ENCODE data around the gene SLC25A31.

SLC25A31 gene

DNA sequence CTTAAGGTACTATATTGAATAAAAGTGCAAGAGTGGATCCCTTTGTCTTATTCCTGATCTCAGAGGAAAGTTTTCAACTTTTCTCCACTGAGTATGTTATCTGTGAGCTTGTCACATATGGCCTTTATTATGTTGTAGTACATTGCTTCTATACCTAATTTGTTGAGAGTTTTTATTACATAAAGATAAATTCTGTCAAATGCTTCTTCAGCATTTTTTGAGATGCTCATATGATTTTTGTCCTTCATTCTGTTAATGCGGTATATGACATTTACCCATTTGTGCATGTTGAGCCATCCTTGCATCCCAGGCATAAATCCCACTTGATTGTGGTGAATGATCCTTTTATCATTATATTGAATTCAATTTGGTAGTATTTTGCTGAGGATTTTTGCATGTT lies 11.0 kb downstream of the SLC25A31 start:
- no peak for FAIRE-seq
- DNase-seq (ENCODE audit: insufficient read length), result no peak
- TF ChIP-seq POLR2AphosphoS5 (IDR thresholded peaks at IDR 0.05; ENCODE audit: low read depth, low read length), result no peak
- no peak for TF ChIP-seq POLR2A (IDR thresholded peaks at IDR 0.05; ENCODE audit: low read depth, low read length)
- TF ChIP-seq TAF1 (IDR thresholded peaks at IDR 0.05; ENCODE audit: borderline replicate concordance, low read depth, low read length), result no peak

DNA sequence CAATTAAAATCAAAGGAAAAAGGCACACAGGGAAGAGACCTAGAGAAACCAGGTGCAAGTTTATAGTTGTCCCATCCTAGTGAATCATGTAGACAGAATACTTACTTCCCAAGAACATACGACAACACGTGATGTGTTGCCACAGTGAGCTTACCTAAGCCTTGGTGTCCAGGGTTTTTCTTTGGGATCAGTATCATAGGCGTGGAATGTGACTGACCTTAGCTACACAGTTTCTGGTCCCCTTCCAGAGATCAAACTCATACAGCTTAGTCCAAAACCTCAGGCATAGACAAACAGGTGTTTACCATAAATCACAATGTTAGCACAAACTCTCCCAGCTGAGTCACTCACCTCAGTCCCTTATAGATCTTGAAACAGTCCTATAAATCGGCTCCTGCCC lies 17.7 kb downstream of the SLC25A31 start:
- TF ChIP-seq POLR2AphosphoS5 (IDR thresholded peaks at IDR 0.05; ENCODE audit: low read depth, low read length) (no peak), TAF1 (IDR thresholded peaks at IDR 0.05; ENCODE audit: borderline replicate concordance, low read depth, low read length) (no peak)
- DNase-seq (ENCODE audit: insufficient read length) (no peak), FAIRE-seq (no peak)

DNA sequence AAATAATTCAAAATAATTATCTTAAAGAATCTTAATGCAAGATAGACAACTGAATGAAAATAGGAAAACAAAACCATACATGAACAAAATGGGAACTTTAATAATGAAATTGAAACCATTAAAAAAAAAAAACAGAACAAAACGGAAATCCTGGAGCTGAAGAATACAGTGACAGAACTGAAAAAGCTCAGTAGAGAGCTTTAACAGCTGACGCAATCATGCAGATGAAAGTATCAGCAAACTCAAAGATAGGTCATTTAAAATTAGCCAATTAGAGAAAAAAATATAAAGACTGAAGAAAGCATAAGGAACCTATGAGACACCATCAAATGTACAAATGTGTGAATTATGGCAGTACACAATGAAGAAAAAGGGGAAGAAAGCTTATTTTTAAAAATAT lies 18.8 kb downstream of the SLC25A31 start:
- FAIRE-seq (no peak), DNase-seq (ENCODE audit: insufficient read length) (no peak)
- no peak for TF ChIP-seq POLR2A (IDR thresholded peaks at IDR 0.05; ENCODE audit: low read depth, low read length)
- no peak for TF ChIP-seq TAF1 (IDR thresholded peaks at IDR 0.05; ENCODE audit: borderline replicate concordance, low read depth, low read length)

DNA sequence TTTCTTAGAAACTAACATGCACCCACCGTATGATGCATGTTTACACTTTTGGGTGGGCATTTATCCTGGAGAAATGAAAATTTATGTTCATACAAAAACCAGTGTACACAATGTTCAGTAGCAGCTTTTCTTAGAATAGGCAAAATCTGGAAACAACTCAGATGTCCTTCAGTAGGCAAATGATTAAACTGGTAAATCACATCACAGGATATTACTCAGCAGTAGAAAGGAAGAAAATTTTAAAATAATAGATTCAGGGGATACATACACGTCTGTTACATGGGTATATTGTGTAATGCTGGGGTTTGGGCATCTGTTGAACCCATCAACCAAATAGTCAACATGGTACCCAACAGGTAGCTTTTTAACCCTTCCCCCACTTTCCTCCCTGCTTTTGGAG lies 26.7 kb downstream of the SLC25A31 start:
- FAIRE-seq (no peak), DNase-seq (ENCODE audit: insufficient read length) (no peak)
- TF ChIP-seq POLR2A (IDR thresholded peaks at IDR 0.05; ENCODE audit: low read depth, low read length) (no peak), TAF1 (IDR thresholded peaks at IDR 0.05; ENCODE audit: borderline replicate concordance, low read depth, low read length) (no peak), POLR2AphosphoS5 (IDR thresholded peaks at IDR 0.05; ENCODE audit: low read depth, low read length) (no peak)

DNA sequence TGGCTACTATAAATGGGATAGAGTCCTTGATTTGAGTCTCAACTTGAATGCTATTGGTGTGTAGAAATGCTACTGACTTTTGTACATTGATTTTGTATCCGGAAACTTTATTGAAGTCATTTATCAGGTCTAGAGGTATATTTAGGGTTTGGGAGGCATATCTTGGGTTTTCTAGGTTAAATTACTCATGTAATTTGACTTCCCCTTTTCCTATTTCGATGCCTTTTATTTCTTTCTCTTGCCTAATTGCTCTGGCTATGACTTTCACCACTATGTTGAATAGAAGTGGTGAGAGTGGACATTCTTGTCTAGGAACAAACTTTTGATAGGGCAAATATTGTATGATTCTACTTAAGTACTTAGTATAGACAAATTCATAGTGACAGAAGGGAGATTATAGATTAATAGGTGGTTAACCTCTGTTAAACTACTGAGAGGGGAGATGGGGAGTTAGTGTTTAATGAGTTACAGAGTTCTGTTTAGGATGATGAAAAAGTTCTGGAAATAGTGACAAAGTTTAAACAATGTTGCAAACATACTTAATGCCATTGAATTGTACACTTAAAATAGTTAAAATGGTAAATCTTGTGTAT lies 29.1 kb downstream of the SLC25A31 start:
- FAIRE-seq (no peak), DNase-seq (ENCODE audit: insufficient read length) (no peak)
- TF ChIP-seq POLR2AphosphoS5 (IDR thresholded peaks at IDR 0.05; ENCODE audit: low read depth, low read length), result no peak
- no peak for TF ChIP-seq TAF1 (IDR thresholded peaks at IDR 0.05; ENCODE audit: borderline replicate concordance, low read depth, low read length)
- TF ChIP-seq POLR2A (IDR thresholded peaks at IDR 0.05; ENCODE audit: low read depth, low read length), result no peak

DNA sequence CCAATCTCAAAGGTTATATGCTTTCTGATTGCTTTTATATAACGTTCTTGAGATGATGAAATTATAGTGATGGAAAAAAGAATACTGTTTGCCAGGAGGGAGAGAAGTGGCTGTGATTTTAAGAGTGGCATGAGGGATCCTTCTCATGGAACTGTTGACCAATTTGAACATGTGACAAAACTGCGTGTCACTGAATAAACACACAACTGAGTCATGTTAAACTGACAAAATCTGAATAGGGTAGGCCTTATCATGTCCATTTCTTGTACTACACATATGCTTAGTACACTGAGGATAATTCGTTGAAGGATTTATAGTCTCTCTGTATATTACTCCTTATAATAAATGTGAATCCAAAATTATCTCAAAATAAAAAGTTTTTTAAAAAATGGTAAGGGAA lies 29.7 kb downstream of the SLC25A31 start:
- DNase-seq (ENCODE audit: insufficient read length), result no peak

DNA sequence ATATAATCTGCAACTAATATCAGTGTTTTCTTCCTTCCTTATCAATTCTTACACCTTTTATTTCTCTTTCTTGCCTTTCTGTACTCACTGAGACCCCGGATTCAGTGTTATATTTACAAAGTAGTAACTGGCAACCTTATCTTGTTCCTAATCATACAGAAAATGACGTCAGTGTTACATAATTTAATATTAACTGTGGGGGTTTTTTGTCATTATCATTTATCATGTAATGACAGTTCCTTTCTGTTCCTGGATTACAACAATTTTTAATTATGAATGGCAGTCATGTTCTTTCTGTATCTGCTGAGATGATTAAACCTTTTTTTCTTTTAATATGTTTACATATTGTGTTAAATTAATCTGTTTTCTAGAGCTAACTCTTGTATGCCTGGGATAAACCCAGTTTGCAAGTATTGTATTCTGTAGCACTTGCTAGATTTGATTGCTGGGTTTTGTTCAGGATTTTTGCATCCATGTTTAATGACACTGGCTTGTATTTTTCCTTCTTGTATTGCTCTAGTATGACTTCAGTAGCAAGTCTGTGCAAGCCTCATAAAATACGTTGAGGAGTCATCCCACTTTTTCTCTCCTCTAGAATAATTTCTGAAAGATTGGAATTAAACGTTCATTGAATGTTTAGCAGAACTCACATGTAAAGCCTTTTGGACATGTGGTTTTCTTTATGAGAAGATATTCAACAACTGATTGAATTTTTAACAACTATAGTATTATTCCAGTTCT lies 41.5 kb downstream of the SLC25A31 start:
- DNase-seq (ENCODE audit: insufficient read length) (no peak), FAIRE-seq (no peak)
- TF ChIP-seq POLR2A (IDR thresholded peaks at IDR 0.05; ENCODE audit: low read depth, low read length), result no peak
- no peak for TF ChIP-seq TAF1 (IDR thresholded peaks at IDR 0.05; ENCODE audit: borderline replicate concordance, low read depth, low read length)
- no peak for TF ChIP-seq POLR2AphosphoS5 (IDR thresholded peaks at IDR 0.05; ENCODE audit: low read depth, low read length)

More for the DNA sequence above, 29.7 kb downstream of the SLC25A31 start:
- TF ChIP-seq POLR2AphosphoS5 (IDR thresholded peaks at IDR 0.05; ENCODE audit: low read depth, low read length), result no peak
- no peak for TF ChIP-seq TAF1 (IDR thresholded peaks at IDR 0.05; ENCODE audit: borderline replicate concordance, low read depth, low read length)
- no peak for TF ChIP-seq POLR2A (IDR thresholded peaks at IDR 0.05; ENCODE audit: low read depth, low read length)
- FAIRE-seq, result no peak

DNA sequence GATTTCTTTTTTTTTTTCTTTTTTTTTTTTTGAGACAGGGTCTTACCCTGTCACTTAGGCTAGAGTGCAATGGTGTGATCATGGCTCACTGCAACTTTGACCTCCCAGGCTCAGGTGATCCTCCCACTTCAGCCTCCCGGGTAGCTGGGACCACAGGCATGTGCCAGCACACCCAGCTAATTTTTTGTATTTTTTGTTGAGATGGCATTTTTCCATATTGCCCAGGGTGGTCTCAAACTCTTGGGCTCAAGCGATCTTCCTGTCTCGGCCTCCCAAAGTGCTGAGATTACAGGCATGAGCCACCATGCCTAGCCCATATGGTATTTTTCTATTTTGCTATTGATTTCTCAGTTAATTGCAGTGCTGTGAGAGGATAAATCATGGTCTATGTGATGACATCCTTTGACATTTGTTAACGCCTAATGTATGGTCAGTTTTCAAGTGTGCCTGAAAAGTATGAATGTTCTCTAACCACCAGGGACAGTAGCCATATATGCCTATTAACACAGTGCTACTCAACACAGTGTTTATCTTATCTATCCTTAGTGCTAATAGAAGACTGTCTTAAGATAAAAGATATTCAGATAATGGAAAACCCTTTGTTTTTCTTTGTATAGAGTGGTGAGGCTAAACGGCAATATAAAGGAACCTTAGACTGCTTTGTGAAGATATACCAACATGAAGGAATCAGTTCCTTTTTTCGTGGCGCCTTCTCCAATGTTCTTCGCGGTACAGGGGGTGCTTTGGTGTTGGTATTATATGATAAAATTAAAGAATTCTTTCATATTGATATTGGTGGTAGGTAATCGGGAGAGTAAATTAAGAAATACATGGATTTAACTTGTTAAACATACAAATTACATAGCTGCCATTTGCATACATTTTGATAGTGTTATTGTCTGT lies 42.8 kb downstream of the SLC25A31 start:
- DNase-seq (ENCODE audit: insufficient read length), result no peak
- TF ChIP-seq TAF1 (IDR thresholded peaks at IDR 0.05; ENCODE audit: borderline replicate concordance, low read depth, low read length) (no peak), POLR2AphosphoS5 (IDR thresholded peaks at IDR 0.05; ENCODE audit: low read depth, low read length) (no peak), POLR2A (IDR thresholded peaks at IDR 0.05; ENCODE audit: low read depth, low read length) (no peak)
- FAIRE-seq, result no peak

DNA sequence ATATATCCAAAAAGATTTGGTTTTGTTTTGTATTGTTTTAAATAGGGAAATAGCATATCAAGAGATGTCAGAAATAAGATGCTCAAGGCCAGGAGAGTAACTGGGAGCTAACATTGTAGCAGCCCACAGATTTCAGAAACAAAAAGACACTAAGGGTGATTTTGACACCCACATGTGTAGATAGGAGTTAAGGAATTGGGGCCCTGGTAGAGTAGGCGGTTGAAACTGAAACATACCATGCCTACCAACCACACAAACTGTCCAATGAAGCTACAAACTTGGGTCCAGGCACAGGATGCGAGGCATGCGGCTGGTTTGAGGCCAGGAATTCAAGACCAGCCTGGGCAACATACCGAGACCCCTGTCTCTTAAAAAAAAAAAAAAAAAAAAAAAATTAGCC lies 45.6 kb downstream of the SLC25A31 start:
- FAIRE-seq (no peak), DNase-seq (ENCODE audit: insufficient read length) (no peak)
- no peak for TF ChIP-seq TAF1 (IDR thresholded peaks at IDR 0.05; ENCODE audit: borderline replicate concordance, low read depth, low read length)
- TF ChIP-seq POLR2AphosphoS5 (IDR thresholded peaks at IDR 0.05; ENCODE audit: low read depth, low read length), result no peak
- no peak for TF ChIP-seq POLR2A (IDR thresholded peaks at IDR 0.05; ENCODE audit: low read depth, low read length)

DNA sequence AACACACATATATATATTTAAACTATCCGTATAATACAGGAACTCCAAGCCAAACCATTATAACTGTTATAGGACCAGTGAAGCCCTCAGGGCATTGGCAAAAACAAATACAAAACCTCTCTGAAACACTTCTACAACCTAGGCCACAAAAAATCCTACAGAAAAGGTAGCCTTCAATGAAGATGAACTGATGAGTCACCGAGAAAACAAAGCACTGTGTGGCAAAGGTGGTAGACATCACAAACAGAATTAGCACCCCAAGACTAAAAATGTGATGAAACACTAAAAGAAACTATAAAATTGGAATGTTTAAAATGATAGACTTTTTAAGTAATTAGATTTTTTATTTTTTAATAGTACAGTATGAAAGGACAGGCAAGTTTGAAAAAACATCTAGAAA lies 46.4 kb downstream of the SLC25A31 start:
- FAIRE-seq, result no peak
- DNase-seq (ENCODE audit: insufficient read length), result no peak
- TF ChIP-seq POLR2AphosphoS5 (IDR thresholded peaks at IDR 0.05; ENCODE audit: low read depth, low read length) (no peak), POLR2A (IDR thresholded peaks at IDR 0.05; ENCODE audit: low read depth, low read length) (no peak)

DNA sequence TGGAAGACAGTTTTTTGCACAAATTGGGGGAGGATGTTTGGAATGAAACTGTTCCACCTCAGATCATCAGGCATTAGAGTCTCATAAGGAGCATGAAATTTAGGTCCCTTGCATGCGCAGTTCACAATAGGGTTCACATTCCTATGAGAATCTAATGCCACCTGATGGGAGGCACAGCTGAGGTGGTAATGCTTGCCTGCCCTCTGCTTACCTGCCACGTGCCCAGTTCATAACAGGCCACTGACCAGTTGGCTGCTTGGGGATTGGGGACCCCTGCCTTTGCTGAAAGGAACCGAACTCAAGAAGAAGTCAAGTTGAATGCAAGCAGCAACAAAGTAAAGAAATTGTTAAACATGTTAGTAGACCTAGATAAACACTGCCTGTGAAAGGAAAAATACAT lies 47.3 kb downstream of the SLC25A31 start:
- FAIRE-seq, result no peak
- TF ChIP-seq POLR2A (IDR thresholded peaks at IDR 0.05; ENCODE audit: low read depth, low read length), result no peak

DNA sequence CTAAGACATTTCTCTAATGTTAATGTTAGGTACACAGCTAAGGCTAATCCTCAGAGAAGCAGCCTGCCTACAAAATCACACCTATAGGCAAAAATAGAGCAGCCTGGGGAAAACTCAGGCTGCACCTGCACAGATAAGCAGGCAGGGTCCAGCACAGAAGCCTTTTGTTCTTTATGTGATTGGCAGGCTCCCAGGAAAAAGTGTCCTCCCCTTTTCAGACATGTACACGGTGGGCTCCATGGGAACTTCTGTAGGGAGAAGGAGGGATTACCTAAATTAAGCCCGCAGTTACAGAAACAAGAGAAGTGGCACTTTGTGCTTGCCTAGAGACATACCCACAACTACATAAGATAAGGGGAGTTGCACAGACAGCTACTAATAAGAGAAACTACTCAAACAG lies 47.9 kb downstream of the SLC25A31 start:
- DNase-seq (ENCODE audit: insufficient read length), result no peak
- FAIRE-seq, result no peak
- TF ChIP-seq POLR2AphosphoS5 (IDR thresholded peaks at IDR 0.05; ENCODE audit: low read depth, low read length) (no peak), POLR2A (IDR thresholded peaks at IDR 0.05; ENCODE audit: low read depth, low read length) (no peak), TAF1 (IDR thresholded peaks at IDR 0.05; ENCODE audit: borderline replicate concordance, low read depth, low read length) (no peak)

More for the DNA sequence above, 47.3 kb downstream of the SLC25A31 start:
- no peak for DNase-seq (ENCODE audit: insufficient read length)

All from GM12892 (cell line).